HG02763 (cell line): ENCODE data around the gene FAM3A.

Source experiments
- ATAC-seq: cut with Tn5 transposase; IDR thresholded peaks from one replicate; pipeline ENCODE4 v1.9.1; 2021; ENCODE audit warnings: mild to moderate bottlenecking, moderate library complexity; ENCODE audit not compliant: unreplicated experiment

The FAM3A gene

DNA sequence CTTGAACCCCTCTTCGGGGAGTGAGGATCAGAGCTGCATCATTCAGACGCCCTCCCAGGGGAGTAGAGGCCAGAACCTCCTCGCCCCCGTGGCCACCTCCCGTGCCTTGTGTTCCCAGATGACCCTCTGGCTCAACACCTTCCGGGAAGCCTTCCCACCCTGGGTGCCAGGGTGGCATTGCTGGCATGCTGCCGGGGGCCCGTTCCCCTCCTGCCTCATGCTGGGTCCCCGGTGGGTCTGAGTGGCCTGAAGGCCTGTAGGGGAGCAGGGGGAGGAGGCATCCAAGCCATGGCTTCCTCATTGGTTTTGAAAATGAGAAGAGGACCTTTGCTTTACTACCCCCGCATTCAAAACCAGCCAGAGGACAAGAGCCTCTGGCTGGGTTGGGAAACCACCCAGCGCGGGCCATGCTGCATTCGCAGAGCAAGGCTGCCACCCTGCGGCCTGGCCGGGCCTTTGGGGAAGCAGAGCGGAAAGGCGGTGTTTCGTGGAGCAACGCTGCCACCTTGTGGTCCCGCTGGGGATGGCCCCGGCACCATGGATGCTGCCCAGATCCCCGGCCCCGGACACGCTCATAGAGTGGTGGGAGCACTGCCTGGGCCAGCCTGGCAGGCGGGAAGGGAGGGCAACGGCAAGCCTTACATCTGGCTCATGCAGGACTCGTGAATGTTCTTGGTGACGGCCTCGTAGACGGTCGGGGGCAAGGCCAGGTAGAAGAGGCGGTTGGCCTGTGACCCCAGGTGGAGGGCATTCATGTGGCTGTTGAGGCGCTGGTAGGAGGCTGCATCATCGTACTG, 18.7 kb upstream of the FAM3A start:
- peak; percentile 83 for ATAC-seq

DNA sequence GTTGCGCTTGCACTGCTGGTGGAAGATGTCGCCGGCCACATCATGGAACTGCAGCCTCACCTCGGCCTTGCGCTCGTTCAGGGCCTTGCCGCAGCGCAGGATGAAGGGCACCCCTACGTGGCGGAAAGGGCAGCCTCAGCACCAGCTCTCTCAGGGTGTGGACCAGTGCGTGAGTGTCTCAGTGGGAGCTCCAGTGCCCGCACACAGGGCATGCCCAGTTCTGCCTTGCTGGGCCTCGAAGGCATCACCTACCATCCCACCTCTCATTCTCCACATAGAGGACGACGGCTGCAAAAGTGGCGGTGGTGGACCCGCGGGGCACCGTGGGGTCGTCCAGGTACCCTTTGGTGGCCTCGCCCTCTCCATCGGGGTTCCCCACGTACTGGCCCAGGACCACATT, 16.7 kb upstream of the FAM3A start:
- no peak for ATAC-seq

GRCh38 chrX:154531626-154532025, 15.6 kb upstream of the FAM3A start:
- ATAC-seq = no peak

DNA sequence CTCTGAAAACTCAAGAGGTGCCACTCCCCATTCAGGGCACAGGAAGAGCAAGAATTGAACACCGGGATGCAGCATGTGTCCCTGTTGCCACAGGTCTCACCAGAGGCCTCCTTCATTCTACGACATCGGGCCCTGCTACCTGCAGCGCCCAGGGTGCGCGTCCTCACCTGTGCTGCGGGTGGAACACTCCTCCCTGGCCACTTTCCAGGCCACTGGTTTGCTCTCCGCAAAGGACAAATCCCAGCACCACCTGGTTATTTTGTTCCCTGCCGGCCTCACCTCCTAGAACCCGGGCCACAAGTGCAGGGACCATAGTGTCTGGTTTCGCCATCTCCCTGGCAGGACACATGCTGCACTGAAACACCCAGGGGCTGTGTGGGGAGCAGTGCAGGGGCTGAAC, 14.3 kb upstream of the FAM3A start:
- no peak for ATAC-seq

DNA sequence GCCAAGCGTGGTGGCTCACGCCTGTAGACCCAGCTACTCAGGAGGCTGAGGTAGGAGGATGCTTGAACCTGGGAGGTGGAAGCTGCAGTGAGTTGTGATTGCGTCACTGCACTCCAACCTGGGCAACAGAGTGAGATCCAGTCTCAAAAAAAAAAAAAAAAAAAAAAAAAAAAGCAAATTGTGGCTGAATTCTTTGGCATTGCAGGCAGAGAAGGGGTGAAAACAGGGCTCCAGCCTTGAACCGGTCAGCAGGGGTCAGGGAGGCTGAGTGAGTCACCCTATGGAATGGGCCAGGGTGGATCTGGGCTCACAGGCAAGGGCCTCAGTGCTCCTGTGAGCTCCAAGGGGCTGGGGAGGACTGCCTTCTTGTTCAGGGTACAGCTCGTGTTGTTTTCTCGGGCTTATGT, 13.2 kb upstream of the FAM3A start:
- ATAC-seq = no peak

DNA sequence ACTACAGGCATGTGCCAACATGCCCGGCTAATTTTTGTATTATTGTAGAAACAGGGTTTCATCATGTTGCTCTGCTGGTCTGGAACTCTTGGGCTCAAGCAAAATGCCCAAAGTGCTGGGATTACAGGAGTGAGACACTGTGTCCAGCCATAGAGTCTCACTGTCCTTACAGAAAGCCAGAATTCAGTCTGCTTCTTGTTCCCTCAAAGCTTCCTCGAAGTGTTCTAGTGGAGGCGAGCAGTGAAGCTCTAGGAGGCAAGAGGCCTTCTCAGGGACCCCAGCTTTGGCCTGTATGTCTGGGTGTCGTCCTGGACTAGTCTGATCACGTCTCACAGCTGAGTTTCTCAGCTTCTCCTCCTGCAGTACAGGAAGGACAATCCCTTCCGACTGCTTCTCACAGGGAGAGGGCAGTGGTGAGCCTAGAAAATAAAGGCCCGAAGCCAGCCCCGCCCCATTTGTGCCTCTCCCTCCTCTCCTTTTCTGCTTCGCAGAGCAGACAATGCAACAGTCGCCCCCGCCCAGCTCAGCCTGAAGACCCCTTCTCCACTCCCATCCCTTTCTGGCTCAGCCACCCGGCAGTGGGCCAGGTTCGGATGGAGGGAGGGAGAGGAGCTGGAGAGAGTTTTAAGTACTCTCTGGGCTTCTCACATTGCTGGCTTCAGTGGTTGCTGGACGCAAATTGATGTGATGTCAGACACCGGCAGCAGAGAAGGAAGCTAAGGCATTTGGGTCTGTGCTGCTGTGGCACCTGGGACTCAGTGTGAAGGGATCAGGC, 11.1 kb upstream of the FAM3A start:
- no peak for ATAC-seq

- no peak for ATAC-seq
Observed at GRCh38 chrX:154525606-154526490, 9.8 kb upstream of the FAM3A start.

GRCh38 chrX:154519389-154519788, 3.4 kb upstream of the FAM3A start:
- ATAC-seq = no peak

DNA sequence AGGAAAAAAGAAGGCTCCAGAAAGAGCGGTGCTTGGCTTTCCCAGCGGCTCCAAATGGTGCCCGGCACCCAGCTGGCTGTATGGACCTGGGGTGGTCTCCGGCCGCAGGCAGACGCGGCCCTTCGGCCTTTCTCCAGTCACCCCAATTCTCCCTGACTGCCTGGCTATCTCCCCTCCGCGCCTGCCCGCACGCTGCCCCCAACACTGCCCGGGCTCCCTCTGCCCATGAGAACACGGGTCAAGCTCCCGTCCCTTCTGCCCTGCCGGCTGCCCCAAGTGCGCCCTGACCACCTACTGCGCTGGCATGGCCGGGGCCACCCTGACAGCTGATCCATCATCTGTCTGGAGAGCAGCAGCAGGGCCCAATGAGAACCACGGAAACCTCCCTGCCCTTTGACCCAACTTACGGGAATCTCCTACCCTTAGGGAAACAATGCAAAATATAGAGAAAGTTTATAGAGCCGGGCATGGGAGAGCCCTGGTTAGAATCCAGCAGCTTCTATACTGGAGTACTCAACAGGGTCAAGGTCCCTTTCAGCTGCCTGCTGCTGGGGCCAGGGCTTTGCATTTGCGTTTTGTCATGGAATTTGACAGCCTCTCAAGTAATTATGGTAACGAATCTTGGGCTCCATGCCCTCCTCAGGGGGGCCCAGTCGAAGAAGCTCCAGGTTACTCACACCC, 1.2 kb upstream of the FAM3A start:
- ATAC-seq = no peak

DNA sequence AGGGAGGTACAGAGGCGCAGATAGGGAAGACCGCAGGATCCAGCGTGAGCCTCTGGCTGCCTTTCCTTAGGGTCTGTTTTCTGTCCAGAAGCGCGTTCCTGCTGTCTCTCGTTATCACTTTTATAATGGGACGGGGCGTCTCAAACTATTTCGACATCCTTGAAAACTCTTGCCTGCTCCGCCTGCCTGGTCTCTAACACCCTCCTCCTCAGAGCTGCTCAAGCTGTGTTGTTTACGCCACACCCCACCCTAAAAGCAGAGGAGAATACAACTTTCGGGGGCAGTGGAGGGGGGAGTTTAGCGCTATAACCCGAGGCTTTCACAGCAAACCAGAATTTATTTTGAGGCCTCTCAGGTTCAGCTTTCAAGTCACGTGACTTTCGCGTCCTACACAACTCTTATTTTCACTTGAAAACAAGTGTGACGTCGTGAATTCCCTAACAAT, 646 bp upstream of the FAM3A start:
- peak; percentile 14 for ATAC-seq

GRCh38 chrX:154515090-154515965, 704 bp downstream of the FAM3A start:
- ATAC-seq = no peak

DNA sequence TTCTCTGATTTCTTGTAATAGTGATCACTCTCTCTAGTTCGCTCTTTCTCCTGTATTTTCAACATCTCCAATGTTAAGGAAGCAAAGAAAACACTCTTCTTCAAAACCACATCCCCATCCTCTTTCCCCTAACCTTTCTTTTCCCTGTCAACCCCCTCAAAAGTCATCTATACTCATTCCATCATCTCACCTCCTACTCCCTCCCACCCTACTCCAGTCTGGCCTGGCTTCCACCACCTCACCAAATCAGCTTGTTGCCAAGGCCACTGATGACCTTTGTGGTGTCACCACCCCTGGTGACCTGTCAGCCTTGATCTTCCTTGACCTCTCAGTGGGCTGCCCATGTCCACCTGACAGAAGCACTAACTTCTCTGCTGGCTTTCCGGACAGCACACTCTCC, 2.3 kb downstream of the FAM3A start:
- no peak for ATAC-seq

GRCh38 chrX:154512879-154513553, 3.0 kb downstream of the FAM3A start:
- no peak for ATAC-seq

DNA sequence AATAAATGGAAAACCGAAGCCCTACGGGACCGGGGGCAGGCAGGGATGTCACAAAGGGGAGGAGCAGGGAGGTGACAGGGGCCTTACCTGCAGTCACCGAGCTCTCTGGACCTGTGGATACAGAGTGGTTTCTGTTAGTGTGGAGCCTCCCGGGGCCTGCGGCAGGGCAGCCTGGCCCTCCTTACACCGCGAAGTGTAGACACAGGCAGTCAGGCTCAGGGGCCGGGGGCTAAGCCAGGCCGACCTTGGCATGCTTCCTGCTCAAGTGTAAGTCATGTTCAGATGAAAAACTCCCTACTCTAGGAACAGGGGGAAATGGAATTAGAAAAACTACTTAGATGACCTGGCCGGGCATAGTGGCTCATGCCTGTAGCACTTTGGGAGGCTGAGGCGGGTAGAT, 4.3 kb downstream of the FAM3A start:
- no peak for ATAC-seq

DNA sequence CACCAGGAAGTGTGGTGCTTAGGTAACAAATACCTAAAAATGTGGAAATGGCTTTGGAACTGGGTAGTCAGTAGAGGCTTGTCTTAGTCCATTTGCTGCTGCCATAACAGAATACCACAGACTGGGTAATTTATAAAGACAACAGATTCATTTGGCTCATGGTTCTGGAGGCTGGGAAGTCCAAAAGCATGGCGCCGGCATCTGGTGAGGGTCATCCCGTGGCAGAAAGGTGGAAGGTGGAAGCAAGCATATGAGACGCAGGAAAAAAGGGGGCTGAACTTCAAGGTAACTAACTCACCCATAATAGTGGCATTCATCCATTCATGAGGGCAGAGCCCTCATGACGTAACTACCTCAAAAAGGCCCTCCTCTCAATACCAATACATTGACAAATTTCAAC, 6.6 kb downstream of the FAM3A start:
- ATAC-seq = no peak

- ATAC-seq = no peak
Observed at GRCh38 chrX:154508384-154508745, 7.7 kb downstream of the FAM3A start.

DNA sequence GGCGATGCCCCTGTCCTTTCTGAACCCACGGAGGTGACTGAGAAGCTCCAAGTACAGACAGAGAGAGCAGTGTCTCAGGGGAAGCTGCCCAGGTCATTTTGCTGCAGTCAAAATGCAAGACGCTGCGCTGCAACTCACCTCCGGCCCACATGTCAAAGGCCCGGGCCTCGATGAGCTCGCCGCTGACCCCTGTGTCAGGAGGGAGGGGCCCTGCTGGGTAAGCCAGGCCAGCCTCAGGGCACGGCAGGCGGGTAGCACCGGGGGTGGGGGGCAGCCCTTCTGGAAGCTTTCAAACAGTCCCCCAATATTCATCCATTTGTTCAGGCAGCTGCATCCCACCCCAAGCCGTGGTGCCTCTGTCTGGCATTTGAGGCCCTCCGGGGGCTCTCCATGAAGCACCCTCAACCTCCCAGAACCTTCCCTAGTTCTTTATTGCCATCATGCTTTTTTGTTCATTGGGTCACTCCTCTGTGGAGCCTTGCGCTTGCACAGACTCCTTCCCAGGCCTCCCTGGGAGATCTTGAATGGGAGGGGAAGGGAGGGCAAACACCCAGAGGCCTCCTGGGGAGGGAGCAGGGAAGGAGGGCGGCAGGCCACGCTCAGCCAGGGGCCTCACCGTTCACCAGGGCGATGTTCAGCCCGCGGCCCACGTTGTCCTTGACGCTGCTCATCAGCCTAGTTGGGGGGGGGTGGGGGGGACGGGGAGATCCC, 8.2 kb downstream of the FAM3A start:
- ATAC-seq = no peak

GRCh38 chrX:154506483-154507332, 9.3 kb downstream of the FAM3A start:
- ATAC-seq = no peak
